Activated B cell treated with CpG ODN at 0.5 μM for 24 hours (primary cell): ENCODE measurements around the gene KRT7. TPM values are rescaled to one million over a fixed set of nuclear protein-coding genes. Genes with fewer than 3 reads are reported as not detected.

Experiments
- ATAC-seq: fragments of 200-7000 bp; cut with Tn5 transposase; one replicate; pipeline ENCODE4 v1.10.0; 2021; ENCODE audit warnings: low read depth, mild to moderate bottlenecking, moderate library complexity
- CTCF ChIA-PET: fragments of 350-600 bp; sonication (Branson Sonifier 250); formaldehyde crosslinking; loops from one replicate; lab custom pipeline; 2021; ENCODE audit warnings: antibody characterized with exemption; lab: Charles Lee
- POLR2A ChIA-PET: fragments of 350-600 bp; sonication (Branson Sonifier 250); formaldehyde crosslinking; loops from one replicate; lab custom pipeline; 2021; ENCODE audit warnings: antibody characterized with exemption; lab: Charles Lee
- DNase-seq: peaks from one replicate; pipeline ENCODE4 v3.0.0; 2022
- H3K27ac Mint-ChIP-seq: one replicate; pipeline ENCODE4 v1.8.0; 2020; ENCODE audit warnings: mixed read lengths
- H3K27me3 Mint-ChIP-seq: one replicate; pipeline ENCODE4 v1.8.0; 2021; ENCODE audit warnings: mixed read lengths
- H3K36me3 Mint-ChIP-seq: one replicate; pipeline ENCODE4 v1.8.0; 2021; ENCODE audit warnings: low read depth, mixed read lengths
- H3K4me1 Mint-ChIP-seq: one replicate; pipeline ENCODE4 v1.8.0; 2021; ENCODE audit warnings: mixed read lengths
- H3K4me3 Mint-ChIP-seq: one replicate; pipeline ENCODE4 v1.8.0; 2020; ENCODE audit warnings: mild to moderate bottlenecking, mixed read lengths
- H3K9me3 Mint-ChIP-seq: one replicate; pipeline ENCODE4 v1.8.0; 2020; ENCODE audit warnings: mixed read lengths
- intact Hi-C: fragments of 100-400 bp; cut with micrococcal nuclease; formaldehyde crosslinking; loops from one replicate; pipeline ENCODE4 v1.15.1; 2024
- total RNA-seq: library from RNA; stranded (reverse); gene quantifications from 2 replicates; pipeline ENCODE4 v1.2.3, GENCODE V29; 2022
- TF ChIP-seq, protein P1 (sequence below): fragments of 200-600 bp; IDR thresholded peaks from one replicate; pipeline ENCODE4 v1.8.0; 2022; ENCODE audit warnings: antibody characterized with exemption, mild to moderate bottlenecking

Gene KRT7
- total RNA-seq, 1 donor from 2014 or later: 1.1 TPM

DNA sequence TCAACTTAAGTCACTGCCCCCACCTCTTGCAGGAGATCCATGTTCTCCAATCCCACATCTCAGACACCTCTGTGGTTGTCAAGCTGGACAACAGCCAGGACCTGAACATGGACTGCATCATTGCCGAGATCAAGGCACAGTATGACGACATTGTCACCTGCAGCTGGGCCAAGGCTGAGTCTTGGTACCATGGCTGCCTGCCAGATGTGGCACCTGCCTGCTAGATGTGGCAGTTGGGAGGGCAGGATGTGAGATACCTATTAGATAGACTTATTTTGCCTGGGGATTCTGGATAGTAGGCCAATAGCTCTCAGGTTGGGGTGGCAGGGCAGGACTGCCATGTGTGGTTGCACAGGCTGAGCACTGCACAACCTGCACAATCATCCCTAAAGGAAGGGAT, 33.5 kb downstream of the KRT7 start:
- ChIA-PET POLR2A (no interaction called here), CTCF (no interaction called here)
- intact Hi-C loops: no loop called here
- Mint-ChIP-seq H3K4me1 (no peaks in the 10 kb centered on the region), H3K27me3 (peaks cover 15% of the 10 kb centered on the region), H3K27ac (no peak overlapping the region), H3K36me3 (no peaks in the 10 kb centered on the region), H3K4me3 (no peak overlapping the region), H3K9me3 (no peaks in the 10 kb centered on the region)
- no peak for ATAC-seq
- TF ChIP-seq, protein P1, sequence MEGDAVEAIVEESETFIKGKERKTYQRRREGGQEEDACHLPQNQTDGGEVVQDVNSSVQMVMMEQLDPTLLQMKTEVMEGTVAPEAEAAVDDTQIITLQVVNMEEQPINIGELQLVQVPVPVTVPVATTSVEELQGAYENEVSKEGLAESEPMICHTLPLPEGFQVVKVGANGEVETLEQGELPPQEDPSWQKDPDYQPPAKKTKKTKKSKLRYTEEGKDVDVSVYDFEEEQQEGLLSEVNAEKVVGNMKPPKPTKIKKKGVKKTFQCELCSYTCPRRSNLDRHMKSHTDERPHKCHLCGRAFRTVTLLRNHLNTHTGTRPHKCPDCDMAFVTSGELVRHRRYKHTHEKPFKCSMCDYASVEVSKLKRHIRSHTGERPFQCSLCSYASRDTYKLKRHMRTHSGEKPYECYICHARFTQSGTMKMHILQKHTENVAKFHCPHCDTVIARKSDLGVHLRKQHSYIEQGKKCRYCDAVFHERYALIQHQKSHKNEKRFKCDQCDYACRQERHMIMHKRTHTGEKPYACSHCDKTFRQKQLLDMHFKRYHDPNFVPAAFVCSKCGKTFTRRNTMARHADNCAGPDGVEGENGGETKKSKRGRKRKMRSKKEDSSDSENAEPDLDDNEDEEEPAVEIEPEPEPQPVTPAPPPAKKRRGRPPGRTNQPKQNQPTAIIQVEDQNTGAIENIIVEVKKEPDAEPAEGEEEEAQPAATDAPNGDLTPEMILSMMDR: no peak
- no peak for DNase-seq

DNA sequence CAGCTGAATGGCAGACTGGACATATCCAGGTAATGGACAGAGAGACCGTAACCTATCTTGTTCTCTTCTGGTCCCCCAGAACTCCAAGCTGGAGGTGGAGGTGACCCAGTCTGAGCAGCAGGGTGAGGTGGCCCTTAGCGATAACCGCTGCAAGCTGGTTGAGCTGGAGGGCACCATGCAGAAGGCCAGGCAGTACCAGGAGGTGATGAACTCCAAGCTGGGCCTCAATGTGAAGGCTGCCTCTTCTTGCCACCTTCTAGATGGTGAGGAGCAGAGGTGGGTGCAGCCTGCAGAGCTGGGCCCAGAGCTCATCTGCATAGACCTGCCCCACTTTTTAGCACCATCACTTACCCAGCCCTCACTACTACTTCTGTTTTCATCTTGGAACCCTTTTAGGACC, 34.2 kb downstream of the KRT7 start:
- Mint-ChIP-seq H3K4me3 (no peak overlapping the region), H3K4me1 (no peaks in the 10 kb centered on the region), H3K9me3 (no peaks in the 10 kb centered on the region), H3K27me3 (peaks cover 13% of the 10 kb centered on the region), H3K36me3 (no peaks in the 10 kb centered on the region), H3K27ac (no peak overlapping the region)
- no peak for DNase-seq
- intact Hi-C loops: no loop called here
- ChIA-PET POLR2A (no interaction called here), CTCF (no interaction called here)
- ATAC-seq: no peak
- TF ChIP-seq, protein P1: no peak

DNA sequence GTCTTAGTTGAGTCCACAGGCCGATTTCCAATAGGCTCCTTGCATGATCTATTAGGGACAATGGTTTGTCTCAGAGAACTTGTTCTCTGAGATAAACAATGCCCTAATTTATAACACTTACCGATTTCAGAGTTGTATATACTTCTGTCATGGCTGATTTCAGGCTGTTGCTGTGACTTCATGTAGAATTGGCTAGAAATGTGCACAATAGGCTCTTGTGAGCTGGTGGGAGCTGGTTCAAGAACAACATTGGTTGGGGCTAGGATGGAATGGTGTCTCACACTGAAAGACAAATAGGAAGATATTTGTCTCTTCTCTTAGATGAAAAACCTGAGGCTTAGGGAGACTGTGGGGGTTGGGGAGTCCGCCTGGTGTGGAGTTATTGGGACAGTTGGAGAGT, 34.7 kb downstream of the KRT7 start:
- POLR2A ChIA-PET: no interaction called here
- Mint-ChIP-seq H3K9me3 (no peaks in the 10 kb centered on the region), H3K4me1 (no peaks in the 10 kb centered on the region), H3K27me3 (peaks cover 12% of the 10 kb centered on the region), H3K4me3 (no peak overlapping the region), H3K36me3 (no peaks in the 10 kb centered on the region), H3K27ac (no peak overlapping the region)
- TF ChIP-seq, protein P1: no peak
- CTCF ChIA-PET: no interaction called here
- ATAC-seq (no peak), DNase-seq (no peak)
- intact Hi-C loops: no loop called here

DNA sequence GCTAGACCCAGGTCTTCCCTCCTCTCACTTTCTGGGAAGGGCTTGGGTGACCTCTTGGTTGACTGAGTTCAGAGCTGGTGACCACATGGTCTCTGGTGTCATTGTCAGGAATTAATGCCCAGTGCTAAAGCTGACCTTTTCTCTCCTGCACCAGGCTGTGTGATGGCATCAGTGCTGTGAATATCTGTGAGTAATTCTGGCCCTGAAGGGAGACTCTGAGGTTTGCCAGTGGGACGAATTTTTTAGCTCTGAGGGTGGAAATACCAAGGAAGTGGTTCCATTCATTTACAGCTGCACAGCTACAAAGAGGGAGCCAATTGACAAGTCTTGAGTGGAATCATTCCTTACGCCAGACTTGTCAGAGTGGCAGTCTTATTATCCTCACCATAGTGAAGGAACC, 35.2 kb downstream of the KRT7 start:
- peaks cover 11% of the 10 kb centered on the region for H3K27me3 Mint-ChIP-seq
- ChIA-PET POLR2A (no interaction called here), CTCF (no interaction called here)
- H3K4me1 Mint-ChIP-seq: no peaks in the 10 kb centered on the region
- ATAC-seq: no peak
- no peak overlapping the region for H3K4me3 Mint-ChIP-seq
- no peak overlapping the region for H3K27ac Mint-ChIP-seq
- TF ChIP-seq, protein P1: no peak
- DNase-seq: no peak
- no peaks in the 10 kb centered on the region for H3K36me3 Mint-ChIP-seq
- intact Hi-C loops: no loop called here
- no peaks in the 10 kb centered on the region for H3K9me3 Mint-ChIP-seq

DNA sequence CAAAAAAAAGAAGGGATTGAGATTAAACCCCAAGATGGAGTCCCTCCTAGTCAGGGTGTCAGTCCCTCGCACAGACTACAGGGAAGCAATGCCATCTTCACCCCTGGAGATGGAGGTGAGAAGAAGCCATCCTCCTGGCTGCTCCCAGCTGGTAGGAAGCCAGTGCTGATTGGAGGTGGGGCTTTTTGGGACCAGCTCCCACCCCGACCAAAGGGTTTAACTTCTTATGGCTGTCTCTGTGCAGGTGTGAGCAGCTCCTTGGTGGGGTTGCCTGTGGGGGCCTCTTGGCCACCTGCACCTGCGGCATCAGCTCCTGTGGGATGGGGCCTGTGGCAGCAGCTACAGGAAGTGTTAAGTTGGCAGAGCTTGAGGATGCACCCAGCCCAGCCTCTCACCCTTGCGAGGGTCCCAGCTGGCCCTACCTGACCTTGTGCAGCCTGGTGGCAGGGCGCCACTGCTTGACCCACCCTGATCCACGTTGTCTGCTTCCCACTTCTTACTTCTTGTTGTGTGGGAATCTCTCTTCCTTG, 37.6 kb downstream of the KRT7 start:
- no peaks in the 10 kb centered on the region for H3K36me3 Mint-ChIP-seq
- H3K9me3 Mint-ChIP-seq: no peaks in the 10 kb centered on the region

More for the DNA sequence above, 37.6 kb downstream of the KRT7 start:
- CTCF ChIA-PET: interaction anchor here (1.1 kb wide), 1 partner anchor 8 kb away, joined by 4 read pairs; no protein-coding TSS in a partner anchor
- intact Hi-C loops: no loop called here
- ATAC-seq (no peak), DNase-seq (no peak)
- TF ChIP-seq, protein P1: no peak
- H3K4me1 Mint-ChIP-seq: no peaks in the 10 kb centered on the region
- H3K4me3 Mint-ChIP-seq: no peak overlapping the region
- peaks cover 23% of the 10 kb centered on the region for H3K27me3 Mint-ChIP-seq
- no peak overlapping the region for H3K27ac Mint-ChIP-seq
- POLR2A ChIA-PET: no interaction called here
